Endothelial cell of umbilical vein (primary cell): Measurements from ENCODE around the gene ASAP2. TPM values are rescaled to one million over a fixed set of nuclear protein-coding genes. Genes with fewer than 3 reads are reported as not detected.

ENCODE experiments used
- BruUV-seq: library from RNA; stranded (reverse); fragments of 400-500 nt; replicated peaks from 2 replicates; lab custom pipeline; 2021; lab: Mats Ljungman, UMichigan
- CTCF ChIA-PET: fragments of 300-600, 350-600 bp; sonication (Branson Sonifier 250); formaldehyde crosslinking; loops from one replicate; lab custom pipeline; 2021; ENCODE audit warnings: antibody characterized with exemption, inconsistent platforms; lab: Charles Lee
- POLR2A ChIA-PET: fragments of 300-600, 350-600 bp; sonication (Branson Sonifier 250); formaldehyde crosslinking; loops from one replicate; lab custom pipeline; 2021; ENCODE audit warnings: antibody characterized with exemption, inconsistent platforms; lab: Charles Lee
- DNase-seq: peaks from one replicate; pipeline ENCODE4 v3.0.0-alpha.2; 2011; ENCODE audit warnings: low read depth, low spot score
- FAIRE-seq: peaks from 2 replicates; lab custom pipeline; 2011; peaks lifted over from hg19 to GRCh38; lab: Jason Lieb, UNC
- H2AFZ ChIP-seq: 2 replicates; pipeline ENCODE4 v1.6.0; 2012; ENCODE audit warnings: low read depth, low read length, control low read depth, inconsistent platforms
- H3K27ac ChIP-seq: 2 replicates; pipeline ENCODE4 v1.5.1; 2011; ENCODE audit warnings: low read depth, mild to moderate bottlenecking, control low read depth, low read length, moderate library complexity; ENCODE audit not compliant: insufficient read depth
- H3K27me3 ChIP-seq, 2 experiments: 2 replicates each; pipeline versions ENCODE4 v1.6.0 to v1.6.1; 2011; ENCODE audit warnings: low read length in 2 of 2, mixed read lengths in 1 of 2; ENCODE audit not compliant: control insufficient read depth in 2 of 2, insufficient read depth in 2 of 2
- H3K36me3 ChIP-seq, 2 experiments: 2 replicates in 1 of 2; 3 replicates in 1 of 2; pipeline ENCODE4 v1.5.1; 2011; ENCODE audit warnings: low read length in 2 of 2, mild to moderate bottlenecking in 1 of 2, moderate library complexity in 1 of 2; ENCODE audit not compliant: control insufficient read depth in 2 of 2, insufficient read depth in 2 of 2; ENCODE audit errors: extremely low read depth in 1 of 2
- H3K4me1 ChIP-seq: 3 replicates; pipeline ENCODE4 v1.5.1; 2011; ENCODE audit warnings: mild to moderate bottlenecking, low read length; ENCODE audit not compliant: control insufficient read depth, insufficient read depth; ENCODE audit errors: extremely low read depth
- H3K4me2 ChIP-seq: 2 replicates; pipeline ENCODE4 v1.6.1; 2011; ENCODE audit warnings: low read length, control low read depth, mixed read lengths; ENCODE audit not compliant: insufficient read depth
- H3K4me3 ChIP-seq, 3 experiments: fragments of 200-600 bp in 1 of 3; sonication (generic), shearing (Covaris generic) in 1 of 3; replicated peaks in 1 of 3; 2 replicates each; pipeline ENCODE4 v1.5.1; 2011 to 2016; ENCODE audit warnings: control low read depth in 3 of 3, low read length in 3 of 3, mild to moderate bottlenecking in 2 of 3, inconsistent platforms in 1 of 3, low read depth in 1 of 3, moderate library complexity in 1 of 3; ENCODE audit not compliant: insufficient read depth in 1 of 3
- H3K79me2 ChIP-seq: 2 replicates; pipeline ENCODE4 v1.6.0; 2012; ENCODE audit warnings: low read length, inconsistent platforms; ENCODE audit not compliant: control insufficient read depth, insufficient read depth
- H3K9ac ChIP-seq: replicated peaks from 2 replicates; pipeline ENCODE3; 2011; ENCODE audit warnings: low read length, control low read depth; ENCODE audit not compliant: insufficient read depth; ENCODE audit errors: extremely low read depth
- H3K9me1 ChIP-seq: replicated peaks from 3 replicates; pipeline ENCODE4 v1.6.0; 2011; ENCODE audit warnings: mild to moderate bottlenecking, low read length; ENCODE audit not compliant: control insufficient read depth, insufficient read depth; ENCODE audit errors: extremely low read depth
- H3K9me3 ChIP-seq: replicated peaks from 2 replicates; pipeline ENCODE4 v1.5.1; 2012; ENCODE audit warnings: low read length, inconsistent platforms; ENCODE audit not compliant: control insufficient read depth, insufficient read depth
- H4K20me1 ChIP-seq: replicated peaks from 2 replicates; pipeline ENCODE3; 2011; ENCODE audit warnings: mild to moderate bottlenecking, low read length; ENCODE audit not compliant: control insufficient read depth, insufficient read depth; ENCODE audit errors: extremely low read depth
- CTCF ChIP-seq, 2 donors: IDR thresholded peaks; 1 replicate in 1 of 2; 2 replicates in 1 of 2; pipeline ENCODE4 v1.5.1; 2011; ENCODE audit warnings: low read length in 2 of 2, mild to moderate bottlenecking in 2 of 2, moderate library complexity in 2 of 2, control low read depth in 1 of 2, inconsistent platforms in 1 of 2, low read depth in 1 of 2; ENCODE audit not compliant: insufficient read depth in 1 of 2; ENCODE audit errors: extremely low read depth in 1 of 2
- EZH2 ChIP-seq: IDR thresholded peaks from 2 replicates; pipeline ENCODE4 v1.6.1; 2012; ENCODE audit warnings: borderline replicate concordance, low read depth, mild to moderate bottlenecking, moderate library complexity, low read length, inconsistent platforms; ENCODE audit not compliant: severe bottlenecking
- FOS ChIP-seq: IDR thresholded peaks from 2 replicates; pipeline ENCODE4 v1.6.1; 2011; ENCODE audit warnings: mild to moderate bottlenecking, low read length, moderate library complexity, borderline replicate concordance; ENCODE audit not compliant: insufficient read depth
- GATA2 ChIP-seq: IDR thresholded peaks from 2 replicates; pipeline ENCODE4 v1.7.0; 2011; ENCODE audit warnings: low read depth, mild to moderate bottlenecking, moderate library complexity, mixed read lengths, low read length; ENCODE audit not compliant: insufficient read length, insufficient read depth
- JUN ChIP-seq: IDR thresholded peaks from 2 replicates; pipeline ENCODE4 v1.6.1; 2011; ENCODE audit warnings: borderline replicate concordance, low read depth; ENCODE audit not compliant: insufficient read length, insufficient read depth
- MAX ChIP-seq: IDR thresholded peaks from 2 replicates; pipeline ENCODE4 v1.6.1; 2011; ENCODE audit not compliant: insufficient read depth, insufficient read length
- POLR2A ChIP-seq: IDR thresholded peaks from 2 replicates; pipeline ENCODE4 v1.6.1; 2012; ENCODE audit warnings: low read depth, mild to moderate bottlenecking, control low read depth, low read length
- POLR2AphosphoS5 ChIP-seq: IDR thresholded peaks from 2 replicates; pipeline ENCODE4 v1.6.1; 2012; ENCODE audit warnings: low read depth, mild to moderate bottlenecking, control low read depth, low read length, moderate library complexity; ENCODE audit not compliant: insufficient read depth
- dilution Hi-C: fragments of 300-500 bp; cut with MboI; formaldehyde crosslinking; loops from one replicate; pipeline ENCODE4 v1.15.0; 2019; ENCODE audit warnings: low sequenced_read_pairs; ENCODE audit not compliant: extremely low pct_ligation_motif_present
- intact Hi-C: fragments of 100-400 bp; cut with micrococcal nuclease; formaldehyde crosslinking; loops from one replicate; pipeline ENCODE4 v1.10.0; 2022
- polyA plus RNA-seq, 4 experiments: library from polyadenylated mRNA; depleted of rRNA in 3 of 4; stranded (reverse) in 3 of 4; unstranded in 1 of 4; fragments of >200 nt; gene quantifications; 2 replicates each; pipeline versions ENCODE4 v1.2.1 to v1.2.3, GENCODE V29; 2011 to 2012; ENCODE audit warnings: missing spikeins in 1 of 4
- total RNA-seq: library from RNA; stranded (reverse); gene quantifications from 2 replicates; pipeline ENCODE4 v1.2.3, GENCODE V29; 2021

The ASAP2 gene
- total and polyA plus RNA-seq, 2 donors (not counting 3 experiments of a cell fraction or from before 2014, with no cell fraction given) = 31.1 to 79.2 TPM

GRCh38 chr2:9189901-9190300, 16.7 kb upstream of the ASAP2 start:
- Histone ChIP-seq H3K4me3 (no peak overlapping the region), H3K4me2 (no peak overlapping the region), H3K9me3 (no peaks in the 10 kb centered on the region), H3K27me3 (no peaks in the 10 kb centered on the region), H3K27ac (no peak overlapping the region), H3K9ac (no peak overlapping the region), H2AFZ (no peak overlapping the region), H3K9me1 (no peaks in the 10 kb centered on the region), H4K20me1 (no peaks in the 10 kb centered on the region), H3K36me3 (no peaks in the 10 kb centered on the region), H3K79me2 (no peaks in the 10 kb centered on the region), H3K4me1 (no peaks in the 10 kb centered on the region)
- no peak for DNase-seq
- BruUV-seq = no TSS peak
- intact Hi-C loops (no loop called here), dilution Hi-C loops (no loop called here)
- ChIA-PET POLR2A (no interaction called here), CTCF (interaction anchor here (0.7 to 1.9 kb wide), 4 partner anchors 10 to 112 kb away, joined by 3 to 5 read pairs (median 4); no protein-coding TSS in a partner anchor)
- no peak for FAIRE-seq
- no peak for TF ChIP-seq JUN
- TF ChIP-seq GATA2 = no peak
- TF ChIP-seq POLR2AphosphoS5 = no peak
- no peak for TF ChIP-seq FOS
- no peak for TF ChIP-seq POLR2A
- no peak for TF ChIP-seq MAX
- TF ChIP-seq EZH2 = no peak
- TF ChIP-seq CTCF (IDR thresholded peaks at IDR 0.05; ENCODE audit: extremely low read depth in 1 of 2, insufficient read depth in 1 of 2, low read depth in 1 of 2, low read length in 2 of 2) = no peak
